Heart right ventricle (tissue), 16 donors: ENCODE measurements around the gene CTNND2. TPM values are rescaled to one million over a fixed set of nuclear protein-coding genes. Genes with fewer than 3 reads are reported as not detected.
A peak's percentile ranks its signal among the peaks of the same experiment; 100 is the strongest.

ENCODE experiments used
- ATAC-seq, 8 donors: fragments of 200-7000 bp; cut with Tn5 transposase; one replicate each; pipeline ENCODE4 v1.9.1; 2020; ENCODE audit warnings: mild to moderate bottlenecking in 8 of 8, moderate library complexity in 8 of 8, moderate number of reproducible peaks in 1 of 8
- DNase-seq, 2 donors: peaks; one replicate each; pipeline ENCODE4 v3.0.0-alpha.2; 2020
- H3K27ac ChIP-seq, 10 donors: fragments of 200-600 bp; sonication (generic) in 2 of 10; one replicate each; pipeline versions ENCODE4 v1.5.0 to v1.8.0; 2020 to 2022; ENCODE audit warnings: mild to moderate bottlenecking in 3 of 10
- H3K27me3 ChIP-seq, 7 donors: fragments of 200-600 bp; one replicate each; pipeline ENCODE4 v1.8.0; 2021 to 2022; ENCODE audit warnings: mild to moderate bottlenecking in 2 of 7
- H3K36me3 ChIP-seq, 9 donors: fragments of 200-600 bp; sonication (generic) in 1 of 9; one replicate each; pipeline versions ENCODE4 v1.5.0 to v1.8.0; 2020 to 2022; ENCODE audit warnings: mild to moderate bottlenecking in 2 of 9
- H3K4me1 ChIP-seq, 9 donors: fragments of 200-600 bp; sonication (generic) in 1 of 9; one replicate each; pipeline versions ENCODE4 v1.5.0 to v1.8.0; 2020 to 2022; ENCODE audit warnings: mild to moderate bottlenecking in 4 of 9
- H3K4me3 ChIP-seq, 10 donors: fragments of 200-600 bp; sonication (generic) in 2 of 10; one replicate each; pipeline versions ENCODE4 v1.5.0 to v1.8.0; 2020 to 2022; ENCODE audit warnings: mild to moderate bottlenecking in 7 of 10, moderate library complexity in 2 of 10
- H3K9me3 ChIP-seq, 11 donors: fragments of 200-600 bp in 10 of 11; sonication (generic) in 2 of 11; one replicate each; pipeline versions ENCODE4 v1.5.0 to v1.8.0; 2013 to 2022; ENCODE audit warnings: mild to moderate bottlenecking in 2 of 11, control low read depth in 1 of 11, moderate library complexity in 1 of 11
- WGBS, 2 donors: extraction: QIAGEN DNeasy Blood & Tissue Kit; methylation state at CpG; one replicate each; pipeline ENCODE4 v1.1.7; 2013; ENCODE audit warnings: inconsistent platforms in 1 of 2; 5-methylcytosine and 5-hydroxymethylcytosine counted together
- intact Hi-C, 10 donors: fragments of 100-400 bp; cut with DNase I; formaldehyde crosslinking; loops; one replicate each; pipeline versions ENCODE4 v1.11.1 to v1.14.2; 2022
- polyA plus RNA-seq, 2 donors: library from polyadenylated mRNA; stranded (reverse); fragments of 200-250 nt; gene quantifications; one replicate each; pipeline ENCODE4 v1.2.3, GENCODE V29; 2013
- total RNA-seq, 10 donors: library from RNA; stranded (reverse); fragmentation: NEBNext Ultra II Directional in 3 of 10; extraction: Animal tissue kit (Norgen Biotek cat#: 25700) in 3 of 10; gene quantifications; one replicate each; pipeline versions ENCODE4 v1.2.1 to v1.2.4, GENCODE V29; 2021 to 2023
- TF ChIP-seq, protein P1 (sequence below), 9 donors: fragments of 200-600 bp; sonication (generic) in 2 of 9; IDR thresholded peaks; one replicate each; pipeline versions ENCODE4 v1.5.0 to v1.8.0; 2021 to 2022; ENCODE audit warnings: antibody characterized with exemption in 9 of 9, mild to moderate bottlenecking in 5 of 9, moderate library complexity in 1 of 9
- donor health status: Arrhythmogenic right ventricular cardiomyopathy.
- donor health status: ischemic (EF 13 %, LVEDD 7.1; RV severe dilation, severe dysfunction).
- donor health status: healthy with polysubstance abuse.
- donor health status: DM: no; HTN: yes; CAD: no.
- donor health status: DM: no; HTN: no; CAD: no.
- donor health status: ischemic (EF 25% LVEDD 6.9; RV normal size, moderate dysfunction).
- donor health status: ischemic (EF 25% LVEDD 5.7; RV mildly dilated, moderate dysfunction).
- donor health status: healthy.
- donor health status: DM: yes; HTN: yes; CAD: no.
- donor health status: Ischemic cardiomyopathy.
- donor health status: ischemic (EF 35%, LVEDD 5.7; RV mildly dilated, moderate dysfunction).
- donor health status: nonischemic (EF 11% LVEDD 7.7; RV severe dilation, severe dysfunction).
- donor health status: DM: yes; HTN: yes; CAD: no.
- donor health status: PGD.
- donor health status: ischemic (EF 29% LVEDD 5.4; RV normal size, mild dysfunction).
- donor health status: nonischemic (EF 23%, LVEDD 6.1; RV moderate dilation, normal function).

The CTNND2 gene
- total and polyA plus RNA-seq, 12 donors: 1.1 to 29.6 (median 9.9) TPM

GRCh38 chr5:11683666-11684065, 220.6 kb downstream of the CTNND2 start:
- 79 to 81% methylated on average over 2 of the region's 2 CpGs for WGBS, 2 donors
- Histone ChIP-seq H3K4me3 (no peak overlapping the region), H3K27me3 (no peaks in the 10 kb centered on the region), H3K27ac (no peak overlapping the region), H3K4me1 (no peaks in the 10 kb centered on the region), H3K9me3 (no peaks in the 10 kb centered on the region), H3K36me3 (no peaks in the 10 kb centered on the region)
- TF ChIP-seq, protein P1, sequence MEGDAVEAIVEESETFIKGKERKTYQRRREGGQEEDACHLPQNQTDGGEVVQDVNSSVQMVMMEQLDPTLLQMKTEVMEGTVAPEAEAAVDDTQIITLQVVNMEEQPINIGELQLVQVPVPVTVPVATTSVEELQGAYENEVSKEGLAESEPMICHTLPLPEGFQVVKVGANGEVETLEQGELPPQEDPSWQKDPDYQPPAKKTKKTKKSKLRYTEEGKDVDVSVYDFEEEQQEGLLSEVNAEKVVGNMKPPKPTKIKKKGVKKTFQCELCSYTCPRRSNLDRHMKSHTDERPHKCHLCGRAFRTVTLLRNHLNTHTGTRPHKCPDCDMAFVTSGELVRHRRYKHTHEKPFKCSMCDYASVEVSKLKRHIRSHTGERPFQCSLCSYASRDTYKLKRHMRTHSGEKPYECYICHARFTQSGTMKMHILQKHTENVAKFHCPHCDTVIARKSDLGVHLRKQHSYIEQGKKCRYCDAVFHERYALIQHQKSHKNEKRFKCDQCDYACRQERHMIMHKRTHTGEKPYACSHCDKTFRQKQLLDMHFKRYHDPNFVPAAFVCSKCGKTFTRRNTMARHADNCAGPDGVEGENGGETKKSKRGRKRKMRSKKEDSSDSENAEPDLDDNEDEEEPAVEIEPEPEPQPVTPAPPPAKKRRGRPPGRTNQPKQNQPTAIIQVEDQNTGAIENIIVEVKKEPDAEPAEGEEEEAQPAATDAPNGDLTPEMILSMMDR (IDR thresholded peaks at IDR 0.05): no peak
- intact Hi-C loops: no loop called here
- ATAC-seq: peak in 4 of 8 donors; percentile 21 to 64 (median 50)
- DNase-seq: peak in 1 of 2 donors; percentile 10

- H3K27me3 ChIP-seq: no peaks in the 10 kb centered on the region
- TF ChIP-seq, protein P1 (IDR thresholded peaks at IDR 0.05): no peak
Observed at GRCh38 chr5:11681796-11682195, 222.4 kb downstream of the CTNND2 start.

GRCh38 chr5:11679676-11680075, 224.6 kb downstream of the CTNND2 start:
- intact Hi-C loops: no loop called here
- WGBS, 2 donors: 69% methylated on average over 5 of the region's 5 CpGs
- no peak for DNase-seq
- Histone ChIP-seq H3K4me3 (no peak overlapping the region), H3K27ac (no peak overlapping the region), H3K4me1 (no peaks in the 10 kb centered on the region), H3K36me3 (no peaks in the 10 kb centered on the region), H3K9me3 (no peaks in the 10 kb centered on the region), H3K27me3 (no peaks in the 10 kb centered on the region)
- ATAC-seq: no peak
- TF ChIP-seq, protein P1 (IDR thresholded peaks at IDR 0.05): no peak

More at GRCh38 chr5:11681796-11682195, 222.4 kb downstream of the CTNND2 start:
- H3K27ac ChIP-seq: no peak overlapping the region
- DNase-seq (no peak), ATAC-seq (no peak)
- H3K4me3 ChIP-seq: no peak overlapping the region
- no peaks in the 10 kb centered on the region for H3K36me3 ChIP-seq
- H3K9me3 ChIP-seq: no peaks in the 10 kb centered on the region
- WGBS, 2 donors: 55 to 60% methylated on average over 4 of the region's 4 CpGs
- intact Hi-C loops: no loop called here
- no peaks in the 10 kb centered on the region for H3K4me1 ChIP-seq

- 77 to 86% methylated on average over 2 of the region's 2 CpGs for WGBS, 2 donors
- DNase-seq: no peak
- intact Hi-C loops: no loop called here
Observed at GRCh38 chr5:11675184-11675583, 229.1 kb downstream of the CTNND2 start.

More at GRCh38 chr5:11675184-11675583, 229.1 kb downstream of the CTNND2 start:
- Histone ChIP-seq H3K27me3 (no peaks in the 10 kb centered on the region), H3K9me3 (peaks cover 0 to 11% (median 0%) of the 10 kb centered on the region in 11 donors), H3K36me3 (no peaks in the 10 kb centered on the region), H3K4me3 (no peak overlapping the region), H3K27ac (no peak overlapping the region), H3K4me1 (no peaks in the 10 kb centered on the region)
- no peak for ATAC-seq
- TF ChIP-seq, protein P1 (IDR thresholded peaks at IDR 0.05): no peak
